ENCODE data around the gene DUSP28. TPM values are rescaled to one million over a fixed set of nuclear protein-coding genes. Genes with fewer than 3 reads are reported as not detected.

Gene DUSP28
- total RNA-seq, 1 experiment from 2014 or later, result 4.9 TPM

DNA sequence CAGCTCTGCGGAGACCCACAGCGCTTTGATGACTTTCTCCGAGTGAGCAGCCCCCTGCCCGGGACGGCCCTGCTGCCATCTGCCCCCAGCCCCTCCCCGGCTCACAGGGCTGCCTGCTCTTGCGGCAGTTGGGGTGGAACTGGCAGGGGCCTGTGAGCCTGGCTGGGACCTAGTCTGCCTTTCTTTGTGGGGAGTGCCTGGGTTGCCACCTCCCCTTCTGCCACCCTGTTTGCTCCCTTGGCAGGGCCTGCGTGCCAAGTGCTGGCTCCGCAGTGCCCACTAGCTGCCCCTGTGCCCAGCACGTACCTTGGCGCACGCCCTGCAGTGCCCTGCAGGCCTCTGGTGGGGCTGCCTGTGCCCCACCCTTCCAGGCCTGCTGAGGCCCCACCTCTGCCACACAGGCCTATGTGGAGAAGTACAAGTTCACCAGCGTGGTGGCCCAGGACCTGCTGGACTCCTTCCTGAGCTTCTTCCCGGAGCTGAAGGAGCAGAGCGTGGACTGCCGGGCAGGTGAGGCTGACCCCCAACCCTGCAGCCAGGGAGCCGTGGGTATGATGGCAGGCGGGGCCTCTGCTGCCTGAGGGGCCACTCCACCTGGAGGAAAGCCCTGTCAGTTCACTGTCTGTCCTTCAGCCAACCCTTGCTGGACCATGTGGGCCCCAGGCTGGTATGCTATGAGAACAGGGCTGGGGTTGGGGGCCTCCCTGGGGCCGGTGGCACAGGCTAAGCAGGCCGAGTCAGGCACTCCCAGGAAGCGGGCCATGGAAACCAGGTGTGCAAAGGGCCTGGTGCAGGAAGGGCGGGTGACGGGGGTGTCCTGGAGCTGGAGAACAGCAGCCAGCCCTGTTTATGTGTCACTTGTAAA is 15.2 kb downstream of the DUSP28 start:
- ChIA-PET POLR2A (ENCODE audit: low non-redundant PET) (no interaction called here), CTCF (no interaction called here)
- Histone ChIP-seq H3K27me3 (replicated peaks; ENCODE audit: insufficient read depth, low read depth, low read length, poor library complexity) (no peaks in the 10 kb centered on the region), H3K4me1 (ENCODE audit: insufficient read depth, low read length, poor library complexity, severe bottlenecking) (no peaks in the 10 kb centered on the region), H3K36me3 (ENCODE audit: insufficient read depth, low read length, poor library complexity, severe bottlenecking) (peaks cover 8% of the 10 kb centered on the region), H3K4me3 (ENCODE audit: low read depth, low read length, poor library complexity, severe bottlenecking) (no peak overlapping the region), H3K27ac (ENCODE audit: low read depth, low read length, poor library complexity, severe bottlenecking) (no peak overlapping the region), H3K9me3 (ENCODE audit: low read depth, low read length, poor library complexity, severe bottlenecking) (no peaks in the 10 kb centered on the region)
- TF ChIP-seq, protein P1, sequence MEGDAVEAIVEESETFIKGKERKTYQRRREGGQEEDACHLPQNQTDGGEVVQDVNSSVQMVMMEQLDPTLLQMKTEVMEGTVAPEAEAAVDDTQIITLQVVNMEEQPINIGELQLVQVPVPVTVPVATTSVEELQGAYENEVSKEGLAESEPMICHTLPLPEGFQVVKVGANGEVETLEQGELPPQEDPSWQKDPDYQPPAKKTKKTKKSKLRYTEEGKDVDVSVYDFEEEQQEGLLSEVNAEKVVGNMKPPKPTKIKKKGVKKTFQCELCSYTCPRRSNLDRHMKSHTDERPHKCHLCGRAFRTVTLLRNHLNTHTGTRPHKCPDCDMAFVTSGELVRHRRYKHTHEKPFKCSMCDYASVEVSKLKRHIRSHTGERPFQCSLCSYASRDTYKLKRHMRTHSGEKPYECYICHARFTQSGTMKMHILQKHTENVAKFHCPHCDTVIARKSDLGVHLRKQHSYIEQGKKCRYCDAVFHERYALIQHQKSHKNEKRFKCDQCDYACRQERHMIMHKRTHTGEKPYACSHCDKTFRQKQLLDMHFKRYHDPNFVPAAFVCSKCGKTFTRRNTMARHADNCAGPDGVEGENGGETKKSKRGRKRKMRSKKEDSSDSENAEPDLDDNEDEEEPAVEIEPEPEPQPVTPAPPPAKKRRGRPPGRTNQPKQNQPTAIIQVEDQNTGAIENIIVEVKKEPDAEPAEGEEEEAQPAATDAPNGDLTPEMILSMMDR (conservative IDR thresholded peaks at IDR 0.05; ENCODE audit: low read depth, low read length), result no peak
- no peak for TF ChIP-seq EZH2 (IDR thresholded peaks at IDR 0.05; ENCODE audit: borderline replicate concordance, low read depth, low read length, poor library complexity, severe bottlenecking)
- no peak for DNase-seq (ENCODE audit: low spot score)
- no TSS peak for BruUV-seq (replicated peaks)
- intact Hi-C loops (cut with micrococcal nuclease; ENCODE audit: unreplicated experiment), result no loop called here

DNA sequence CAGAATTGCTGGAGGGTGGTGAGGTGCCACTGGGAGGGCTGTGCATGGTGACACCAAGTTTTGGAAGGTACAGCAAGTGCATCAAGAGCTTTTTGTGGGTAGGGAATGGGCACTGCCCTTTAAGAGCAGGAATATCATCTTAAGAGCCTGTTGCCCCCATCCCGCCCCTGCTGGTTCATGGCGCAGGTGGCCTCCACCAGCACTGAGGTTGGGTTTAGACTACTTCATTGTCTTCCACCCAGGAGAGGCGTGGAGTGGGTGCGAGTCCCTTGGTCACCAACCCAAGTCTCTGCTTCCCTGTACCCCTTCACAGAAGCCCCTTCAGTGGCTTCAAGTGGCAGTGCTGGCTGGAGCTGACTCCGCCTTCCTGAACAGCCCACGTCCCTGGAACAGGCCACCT is 15.9 kb downstream of the DUSP28 start:
- POLR2A ChIA-PET (ENCODE audit: low non-redundant PET), result no interaction called here

DNA sequence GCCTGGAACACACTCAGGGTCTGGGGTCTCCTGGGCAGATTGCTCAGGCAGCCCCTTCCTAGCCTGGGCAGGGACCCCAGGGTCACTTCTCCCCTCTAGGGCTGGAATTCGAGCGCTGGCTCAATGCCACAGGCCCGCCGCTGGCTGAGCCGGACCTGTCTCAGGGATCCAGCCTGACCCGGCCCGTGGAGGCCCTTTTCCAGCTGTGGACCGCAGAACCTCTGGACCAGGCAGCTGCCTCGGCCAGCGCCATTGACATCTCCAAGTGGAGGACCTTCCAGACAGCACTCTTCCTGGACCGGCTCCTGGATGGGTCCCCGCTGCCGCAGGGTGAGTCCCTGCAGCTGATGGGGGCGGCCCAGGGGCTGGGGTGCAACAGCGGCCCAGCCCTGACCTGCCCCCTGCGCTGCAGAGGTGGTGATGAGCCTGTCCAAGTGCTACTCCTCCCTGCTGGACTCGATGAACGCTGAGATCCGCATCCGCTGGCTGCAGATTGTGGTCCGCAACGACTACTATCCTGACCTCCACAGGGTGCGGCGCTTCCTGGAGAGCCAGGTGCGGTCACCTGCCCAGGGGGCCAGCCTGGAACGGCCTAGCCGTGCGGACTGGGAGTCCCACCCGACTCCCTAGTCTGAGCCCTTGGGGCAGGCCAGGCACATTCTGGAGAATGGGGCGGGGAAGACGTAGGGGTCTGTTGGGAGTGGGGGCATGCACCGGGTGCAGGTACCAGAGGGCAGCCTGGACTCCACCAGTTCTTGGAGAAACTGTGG is 16.5 kb downstream of the DUSP28 start:
- Histone ChIP-seq H3K9me3 (ENCODE audit: low read depth, low read length, poor library complexity, severe bottlenecking) (no peaks in the 10 kb centered on the region), H3K36me3 (ENCODE audit: insufficient read depth, low read length, poor library complexity, severe bottlenecking) (peaks cover 15% of the 10 kb centered on the region), H3K4me3 (ENCODE audit: low read depth, low read length, poor library complexity, severe bottlenecking) (no peak overlapping the region), H3K27me3 (replicated peaks; ENCODE audit: insufficient read depth, low read depth, low read length, poor library complexity) (no peaks in the 10 kb centered on the region), H3K4me1 (ENCODE audit: insufficient read depth, low read length, poor library complexity, severe bottlenecking) (no peaks in the 10 kb centered on the region), H3K27ac (ENCODE audit: low read depth, low read length, poor library complexity, severe bottlenecking) (no peak overlapping the region)
- POLR2A ChIA-PET (ENCODE audit: low non-redundant PET), result no interaction called here
- CTCF ChIA-PET, result no interaction called here
- no peak for DNase-seq (ENCODE audit: low spot score)
- BruUV-seq (replicated peaks), result no TSS peak
- no peak for TF ChIP-seq EZH2 (IDR thresholded peaks at IDR 0.05; ENCODE audit: borderline replicate concordance, low read depth, low read length, poor library complexity, severe bottlenecking)
- TF ChIP-seq, protein P1 (conservative IDR thresholded peaks at IDR 0.05; ENCODE audit: low read depth, low read length), result no peak
- intact Hi-C loops (cut with micrococcal nuclease; ENCODE audit: unreplicated experiment), result no loop called here

More for the DNA sequence above, 15.9 kb downstream of the DUSP28 start:
- CTCF ChIA-PET, result no interaction called here
- BruUV-seq (replicated peaks), result no TSS peak
- H3K4me1 ChIP-seq (ENCODE audit: insufficient read depth, low read length, poor library complexity, severe bottlenecking), result no peaks in the 10 kb centered on the region
- H3K36me3 ChIP-seq (ENCODE audit: insufficient read depth, low read length, poor library complexity, severe bottlenecking), result peaks cover 11% of the 10 kb centered on the region
- no peak for DNase-seq (ENCODE audit: low spot score)
- TF ChIP-seq, protein P1 (conservative IDR thresholded peaks at IDR 0.05; ENCODE audit: low read depth, low read length), result no peak
- no peak for TF ChIP-seq EZH2 (IDR thresholded peaks at IDR 0.05; ENCODE audit: borderline replicate concordance, low read depth, low read length, poor library complexity, severe bottlenecking)
- no peaks in the 10 kb centered on the region for H3K9me3 ChIP-seq (ENCODE audit: low read depth, low read length, poor library complexity, severe bottlenecking)
- H3K27ac ChIP-seq (ENCODE audit: low read depth, low read length, poor library complexity, severe bottlenecking), result no peak overlapping the region
- intact Hi-C loops (cut with micrococcal nuclease; ENCODE audit: unreplicated experiment), result no loop called here
- no peaks in the 10 kb centered on the region for H3K27me3 ChIP-seq (replicated peaks; ENCODE audit: insufficient read depth, low read depth, low read length, poor library complexity)
- no peak overlapping the region for H3K4me3 ChIP-seq (ENCODE audit: low read depth, low read length, poor library complexity, severe bottlenecking)

All from A673 (cell line).